GM19099 (cell line): ENCODE measurements around the gene IL21R.

ENCODE experiments used
- POLR2A ChIP-seq: IDR thresholded peaks from 3 replicates; pipeline ENCODE4 v1.6.1; 2011; ENCODE audit warnings: low read depth; ENCODE audit not compliant: insufficient read length; ENCODE audit errors: extremely low read depth

Gene IL21R

DNA sequence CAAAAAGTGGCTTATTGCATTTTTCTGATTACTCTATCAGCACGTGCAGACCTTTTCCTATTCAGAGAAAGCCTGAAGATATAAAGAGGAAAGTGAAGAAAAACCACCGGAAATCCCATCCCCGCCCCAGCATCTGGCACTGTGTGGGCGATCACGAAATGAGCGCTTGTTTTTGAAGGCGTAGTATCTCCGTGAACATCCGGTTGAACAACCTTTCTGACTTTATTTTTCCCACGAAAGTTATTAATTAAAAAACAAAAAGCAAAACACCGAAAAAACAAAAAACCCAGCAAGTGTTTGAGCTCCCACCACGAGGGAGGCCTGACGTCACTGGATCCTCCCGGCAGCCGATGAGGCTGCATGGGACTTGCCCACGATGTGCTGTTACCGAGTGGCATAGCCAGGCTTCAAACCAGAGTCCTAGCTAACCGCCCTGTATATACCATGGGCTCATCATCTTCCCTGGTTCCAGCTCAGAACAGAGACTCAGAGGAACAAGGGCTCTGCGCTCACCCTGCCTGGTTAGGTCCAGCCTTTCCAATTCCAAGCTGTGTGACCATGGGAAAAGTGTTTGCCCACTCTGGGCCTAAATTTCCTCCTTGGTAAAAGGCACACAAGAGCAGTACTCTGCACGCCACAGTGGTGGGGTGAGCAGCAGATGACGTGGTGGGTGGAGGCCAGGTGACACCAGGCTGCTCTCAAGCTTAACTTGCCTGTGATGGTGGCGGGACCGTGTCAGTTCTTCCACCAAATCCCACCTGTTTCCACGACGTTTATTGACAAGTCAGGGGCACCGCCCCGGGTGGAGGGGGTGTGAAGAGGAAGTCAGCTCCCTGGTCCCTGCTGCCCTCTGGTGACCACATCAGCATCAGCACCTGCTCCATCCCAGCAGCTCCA is 34.3 kb upstream of the IL21R start:
- peak; percentile 3 for TF ChIP-seq POLR2A

DNA sequence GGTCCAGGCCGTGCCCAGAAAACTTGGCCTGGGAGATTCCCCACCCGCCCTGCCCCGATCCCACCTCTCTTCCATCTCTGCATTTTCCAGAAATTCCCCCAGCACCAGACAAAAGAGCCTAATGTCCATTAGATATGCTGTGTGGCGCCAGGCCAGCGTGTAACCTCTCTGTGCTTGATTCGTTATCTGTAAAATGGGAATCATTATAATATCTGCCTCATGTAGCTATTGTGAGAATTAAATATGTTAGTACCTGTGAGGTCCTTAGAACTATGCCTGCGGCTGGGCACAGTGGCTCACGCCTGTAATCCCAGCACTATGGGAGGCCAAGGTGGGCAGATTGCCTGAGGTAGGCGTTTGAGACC is 33.6 kb upstream of the IL21R start:
- TF ChIP-seq POLR2A: no peak

DNA sequence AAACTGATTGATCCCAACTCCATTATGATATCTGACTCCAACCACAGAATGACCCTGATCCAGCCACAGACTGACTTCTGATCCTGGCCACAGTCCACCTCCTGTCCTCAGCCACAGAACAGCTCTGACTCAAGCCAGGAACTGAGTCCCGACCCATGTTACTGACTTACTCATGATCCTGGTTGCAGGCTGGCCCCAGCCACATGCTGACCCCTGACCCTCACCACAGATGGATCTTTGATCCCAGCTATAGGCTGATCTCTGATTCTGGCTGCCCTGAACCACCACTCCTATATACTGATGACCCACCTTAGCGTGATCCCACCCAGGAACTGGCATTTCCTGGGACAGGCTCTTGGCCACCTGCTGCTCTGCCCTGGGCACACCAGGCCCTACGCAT is 32.2 kb upstream of the IL21R start:
- TF ChIP-seq POLR2A: no peak

DNA sequence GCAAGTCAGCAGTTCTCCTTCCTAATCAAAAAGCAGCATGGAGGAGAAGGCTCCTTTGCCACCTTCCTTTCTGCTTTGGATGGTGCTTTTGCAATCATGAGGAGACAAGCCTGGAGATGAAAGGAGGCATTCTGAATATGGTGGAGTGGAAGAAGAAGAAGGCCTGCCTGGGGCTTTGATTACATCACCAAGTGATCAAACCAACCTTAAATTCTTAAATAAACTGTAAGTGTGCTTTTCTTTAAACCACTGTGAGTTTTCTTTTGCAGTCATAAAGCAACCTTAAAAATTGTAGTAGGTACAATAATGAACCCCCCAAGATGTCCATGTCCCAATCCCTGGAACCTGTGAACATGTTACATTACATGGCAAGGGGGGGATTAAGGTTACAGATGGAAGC is 31.7 kb upstream of the IL21R start:
- no peak for TF ChIP-seq POLR2A

DNA sequence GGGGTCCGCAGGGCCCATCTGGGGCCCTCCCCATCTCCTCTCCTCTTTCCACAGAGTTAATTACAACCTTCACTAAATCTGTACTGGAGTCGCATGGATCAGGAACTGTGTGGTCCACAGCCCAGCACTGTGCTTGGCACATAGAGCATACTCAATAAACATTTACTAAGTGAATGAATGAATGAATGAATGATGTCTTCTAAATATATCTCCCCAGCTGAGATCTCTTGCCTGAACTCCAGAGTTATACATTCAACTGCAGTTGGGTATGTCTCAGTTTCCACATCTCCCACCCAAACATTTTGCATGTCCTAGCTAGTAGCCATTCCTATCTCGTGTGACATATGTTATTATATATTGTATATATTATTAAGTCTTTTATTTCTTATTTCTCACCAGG is 28.7 kb upstream of the IL21R start:
- no peak for TF ChIP-seq POLR2A

- TF ChIP-seq POLR2A: peak; percentile 14
Observed at GRCh38 chr16:27374221-27374803, 27.7 kb upstream of the IL21R start.

DNA sequence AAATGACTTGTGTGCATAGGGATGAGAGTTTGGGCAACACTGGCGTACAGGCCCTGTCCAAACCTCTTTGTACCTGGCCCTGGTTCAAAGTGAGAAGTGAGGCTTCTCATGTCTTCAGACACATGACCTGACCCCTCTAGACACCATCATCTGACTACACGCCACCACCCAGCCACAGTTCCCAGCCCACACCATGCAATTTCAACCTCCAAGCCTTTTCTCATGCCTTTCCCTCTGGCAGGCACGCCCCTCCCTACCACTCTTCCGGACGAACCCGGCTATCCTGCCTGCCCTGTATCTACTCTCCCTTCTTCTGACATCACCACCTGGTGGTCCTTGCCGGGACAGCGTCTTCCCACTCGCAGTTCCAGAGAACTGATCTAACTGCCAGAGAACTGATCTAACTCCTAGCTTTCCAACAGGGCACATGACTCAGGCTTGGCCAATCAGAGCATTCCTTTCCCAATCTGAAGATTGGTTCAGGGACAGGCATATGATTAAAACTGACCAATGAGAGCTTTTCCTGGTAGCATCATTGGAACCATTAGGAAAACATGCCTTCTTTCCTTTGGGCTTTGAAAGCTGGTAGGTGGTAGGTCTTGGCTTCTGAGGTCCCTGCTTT is 27.1 kb upstream of the IL21R start:
- TF ChIP-seq POLR2A: peak; percentile 56

- TF ChIP-seq POLR2A: no peak
Observed at GRCh38 chr16:27377666-27378485, 24.1 kb upstream of the IL21R start.

DNA sequence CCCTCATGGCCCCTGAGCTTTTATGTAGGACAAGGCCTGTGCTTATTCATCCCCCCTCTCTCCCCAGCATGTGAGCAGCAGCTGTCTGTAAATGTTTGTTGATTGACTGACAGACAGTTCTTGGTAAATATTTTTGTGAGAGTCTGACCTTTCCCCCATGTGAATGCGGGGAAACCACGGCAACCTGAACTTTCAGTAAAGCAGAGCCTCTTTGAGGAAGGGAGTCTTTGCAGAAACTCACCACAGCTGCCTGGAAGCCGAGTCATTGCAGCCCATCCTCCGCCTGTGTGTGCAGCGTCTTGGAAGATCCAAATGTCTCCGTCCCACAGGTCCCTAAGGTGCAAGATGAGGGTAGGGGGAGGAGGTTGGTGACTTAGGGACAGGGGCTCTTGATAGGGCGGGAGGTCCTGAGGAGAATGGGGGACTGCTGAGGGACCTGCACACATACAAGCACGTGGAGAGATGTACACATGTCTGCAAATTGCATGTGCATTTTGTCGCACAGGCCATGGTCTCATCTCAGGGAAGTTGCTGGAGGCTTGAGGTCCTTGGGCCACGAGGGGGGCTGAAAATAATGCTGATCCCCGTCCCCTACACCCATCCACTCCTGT is 23.0 kb upstream of the IL21R start:
- no peak for TF ChIP-seq POLR2A

DNA sequence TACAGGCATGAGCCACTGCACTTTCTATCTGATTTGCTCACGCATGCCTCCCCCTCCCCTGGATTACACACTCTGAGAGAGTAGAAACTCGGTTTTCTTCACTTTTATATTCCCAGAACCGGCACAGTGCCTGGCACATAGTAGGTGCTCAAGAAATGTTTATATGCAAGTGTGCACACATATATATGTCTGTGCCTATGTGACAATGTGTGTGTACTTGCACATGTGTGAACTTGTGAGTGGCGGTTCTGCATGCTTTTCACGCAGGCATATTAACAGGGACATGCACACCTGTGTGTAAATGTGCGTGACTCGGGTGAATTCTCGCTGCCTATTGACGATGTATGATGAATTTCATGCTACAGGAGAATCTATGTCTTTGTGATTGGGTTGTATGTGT is 22.1 kb upstream of the IL21R start:
- TF ChIP-seq POLR2A: no peak

DNA sequence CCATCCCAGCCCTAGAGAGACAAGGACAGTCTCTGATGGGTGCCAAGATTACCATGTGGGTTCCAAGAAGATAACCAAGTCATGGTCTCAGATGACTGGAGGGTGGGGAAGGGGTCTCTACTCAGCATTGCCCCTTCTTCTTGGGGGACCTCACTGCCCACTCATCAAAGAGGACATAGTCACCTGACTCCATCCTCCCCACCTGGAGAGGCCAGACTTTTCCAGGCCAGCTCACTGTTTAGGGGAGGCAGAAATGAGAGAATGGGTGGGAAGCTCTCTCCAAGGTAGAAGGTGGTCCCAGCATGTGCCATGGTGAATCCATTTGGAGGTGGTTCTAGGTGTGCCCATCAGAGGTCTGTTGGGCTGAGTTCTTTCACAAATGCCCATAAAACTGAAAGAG is 20.7 kb upstream of the IL21R start:
- TF ChIP-seq POLR2A: no peak

DNA sequence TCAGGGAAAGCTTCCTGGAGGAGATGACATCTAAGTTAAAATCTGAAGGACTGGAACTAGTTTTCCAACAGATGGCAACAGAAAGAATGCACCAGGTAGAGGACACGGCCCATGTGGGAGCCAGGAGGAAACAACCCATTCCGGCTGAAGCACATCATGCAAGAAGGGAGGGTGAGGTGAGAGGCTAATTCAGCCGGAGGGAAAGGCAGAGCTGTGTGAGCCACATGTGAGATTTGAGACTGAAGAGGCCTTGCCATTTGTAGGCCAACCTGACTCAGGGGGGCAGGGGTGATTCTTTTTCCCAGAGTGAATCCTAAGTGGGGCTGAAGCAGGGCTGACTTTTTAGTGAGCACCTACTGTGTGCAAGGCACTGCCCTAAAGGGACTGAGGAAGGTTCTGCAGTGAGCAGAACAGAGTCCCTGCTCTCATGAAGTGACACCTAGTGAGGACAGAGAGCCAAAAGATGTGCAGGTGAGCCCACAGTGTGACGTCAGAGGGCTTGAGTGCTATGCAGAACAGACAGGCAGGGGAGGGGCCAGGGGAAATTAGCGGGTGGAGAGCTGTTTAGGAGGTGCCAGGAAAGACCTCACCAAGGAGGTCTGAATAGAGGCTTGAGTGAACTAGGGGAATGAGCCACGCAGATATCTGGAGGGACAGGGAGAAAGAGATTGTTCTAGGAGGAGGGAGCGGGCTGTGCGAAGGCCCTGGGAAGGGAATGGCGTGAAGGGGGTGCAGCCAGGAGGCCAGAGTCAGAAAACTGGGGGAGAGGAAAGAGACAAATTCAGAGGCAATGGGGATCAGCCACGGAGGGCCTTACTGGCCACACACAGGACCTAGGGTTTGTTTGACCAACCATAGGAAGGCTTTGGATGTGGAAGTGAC is 19.8 kb upstream of the IL21R start:
- no peak for TF ChIP-seq POLR2A

DNA sequence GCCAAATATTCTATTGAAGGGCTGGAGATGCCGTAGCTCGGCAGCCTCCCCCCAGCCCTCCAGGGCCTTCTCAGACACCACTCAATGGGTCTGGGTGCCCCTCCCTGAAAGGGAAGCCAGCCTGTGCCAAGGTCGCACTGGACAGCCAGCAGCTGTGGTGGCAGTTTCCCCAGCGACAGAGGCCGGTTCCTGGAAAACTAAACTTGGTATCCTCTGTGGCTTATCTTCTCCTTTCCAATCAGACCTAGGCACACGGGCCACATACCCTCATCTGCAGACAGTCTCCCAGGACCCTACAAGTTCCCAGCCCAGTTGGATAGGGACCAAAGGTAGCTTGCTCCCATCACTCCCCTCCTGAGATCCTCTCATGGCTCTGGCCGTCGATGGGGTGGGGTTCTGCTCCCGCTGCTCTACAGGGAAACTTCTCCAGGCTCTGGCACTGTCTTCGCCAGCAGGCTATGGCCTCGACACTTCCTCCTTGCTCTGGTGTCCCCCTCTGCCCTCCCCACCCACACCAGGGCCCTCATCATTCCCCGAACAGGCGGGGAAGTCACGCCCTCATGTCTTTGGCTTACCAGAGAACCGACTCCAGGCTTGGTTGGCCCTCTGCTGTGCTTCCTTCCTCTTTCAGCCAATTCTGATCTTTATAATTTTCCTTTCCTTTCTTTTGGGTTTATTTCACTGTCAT is 18.3 kb upstream of the IL21R start:
- no peak for TF ChIP-seq POLR2A

DNA sequence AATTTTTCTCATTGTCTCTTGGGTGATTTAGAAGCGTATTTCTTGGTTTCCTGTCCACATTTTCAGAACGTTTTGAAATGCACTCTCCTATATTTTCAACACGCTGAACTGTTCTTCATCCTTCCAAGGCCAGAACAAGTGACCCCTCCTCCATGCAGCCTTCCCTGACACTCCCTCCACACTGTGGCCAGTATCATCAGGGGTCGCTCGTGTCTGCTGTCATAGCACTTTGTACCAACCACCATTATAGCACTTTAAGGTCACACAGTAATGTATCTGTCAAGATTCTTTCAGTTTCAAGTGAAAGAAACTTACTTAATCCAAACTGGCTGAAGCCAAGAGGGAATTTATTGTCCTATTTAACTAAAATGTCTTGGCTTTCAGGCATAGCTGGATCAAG is 17.5 kb upstream of the IL21R start:
- TF ChIP-seq POLR2A: no peak

DNA sequence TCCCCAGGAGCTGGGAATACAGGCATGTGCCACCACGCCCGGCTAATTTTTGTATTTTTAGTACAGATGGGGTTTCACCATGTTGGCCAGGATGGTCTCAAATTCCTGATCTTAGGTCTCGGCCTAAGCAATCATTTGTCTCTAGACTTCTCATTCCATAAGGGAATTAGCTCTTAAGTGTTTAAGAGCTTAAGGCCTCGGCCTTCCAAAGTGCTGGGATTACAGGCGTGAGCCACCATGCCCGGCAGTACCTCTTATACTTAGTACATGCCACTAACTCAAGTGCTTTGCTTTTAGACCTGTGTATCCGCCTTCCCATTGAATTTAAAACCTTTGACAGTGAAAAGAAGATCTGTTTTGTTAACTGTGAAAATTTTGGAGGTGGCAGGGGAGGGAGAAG is 16.6 kb upstream of the IL21R start:
- no peak for TF ChIP-seq POLR2A
